Large intestine (tissue), 3 donors: ENCODE data around the gene ABHD17A. TPM values are rescaled to one million over a fixed set of nuclear protein-coding genes. Genes with fewer than 3 reads are reported as not detected.

Experiments
- DNase-seq, 2 donors: peaks; one replicate each; pipeline versions ENCODE4 v3.0.0 to v3.0.0-alpha.2; 2013
- H3K27ac ChIP-seq: one replicate; pipeline ENCODE4 v1.5.1; 2013; ENCODE audit warnings: low read length
- H3K27me3 ChIP-seq: 2 replicates; pipeline ENCODE4 v1.6.1; 2013; ENCODE audit warnings: low read length; ENCODE audit not compliant: control insufficient read depth, insufficient read depth
- H3K36me3 ChIP-seq: 2 replicates; pipeline ENCODE4 v1.6.1; 2013; ENCODE audit warnings: low read length; ENCODE audit not compliant: control insufficient read depth, insufficient read depth
- H3K4me1 ChIP-seq: one replicate; pipeline ENCODE4 v1.6.1; 2013; ENCODE audit warnings: low read length; ENCODE audit not compliant: control insufficient read depth, insufficient read depth
- H3K4me3 ChIP-seq: one replicate; pipeline ENCODE4 v1.5.1; 2013; ENCODE audit warnings: low read length
- H3K9me3 ChIP-seq: one replicate; pipeline ENCODE4 v1.6.1; 2013; ENCODE audit warnings: mild to moderate bottlenecking, low read depth, low read length, moderate library complexity; ENCODE audit not compliant: control insufficient read depth
- WGBS: methylation state at CpG from one replicate; pipeline ENCODE4 v1.1.5; 2013; ENCODE audit warnings: low lambda C conversion rate; ENCODE audit not compliant: insufficient coverage; 5-methylcytosine and 5-hydroxymethylcytosine counted together
- polyA plus RNA-seq: library from polyadenylated mRNA; unstranded; fragments of 120-200 nt; gene quantifications from one replicate; pipeline ENCODE4 v1.2.1, GENCODE V29; 2013

ABHD17A gene
- polyA plus RNA-seq, 1 donor = 46.4 TPM

DNA sequence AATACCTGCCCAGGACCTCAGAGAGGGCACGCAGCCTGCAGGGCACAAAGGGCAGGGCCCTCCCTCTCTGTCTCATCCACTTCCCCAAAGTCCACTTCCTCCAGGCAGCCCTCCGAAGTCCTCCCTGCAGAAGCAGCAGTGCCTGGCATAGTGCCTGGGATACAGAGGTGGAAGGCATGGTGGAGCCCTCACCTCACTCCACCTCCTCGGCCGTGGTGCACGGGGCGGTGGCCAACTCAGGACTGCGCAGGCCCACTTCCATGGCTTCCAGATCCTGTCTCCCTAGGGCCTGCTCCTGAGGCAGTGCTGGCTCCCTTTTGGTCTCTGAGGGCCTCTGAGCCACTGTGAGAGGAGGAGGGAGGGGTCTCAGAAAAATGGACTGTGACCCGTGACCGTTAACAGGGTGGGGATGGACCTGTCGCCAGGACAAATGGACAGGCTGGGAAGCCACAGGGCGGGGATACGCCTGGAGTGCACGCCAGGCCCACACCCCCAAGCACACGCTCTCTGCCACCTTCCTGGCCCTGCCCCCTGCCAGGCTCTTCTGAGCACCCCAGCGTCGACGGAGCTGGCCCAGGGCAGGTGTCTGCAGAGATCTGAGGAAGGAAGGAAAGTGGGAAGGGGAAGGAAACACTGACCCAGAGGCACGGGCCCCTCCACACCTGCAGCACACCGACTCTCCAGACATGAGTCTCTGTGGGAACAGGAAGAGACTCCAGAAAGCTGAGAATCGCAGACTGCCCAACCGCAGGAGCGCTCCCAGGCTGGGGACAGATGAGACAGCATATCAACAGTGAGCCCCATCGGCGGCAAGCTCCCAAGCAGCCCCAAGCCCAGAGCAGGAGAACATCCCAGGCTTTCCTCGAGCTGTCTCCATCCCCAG lies 45.4 kb downstream of the ABHD17A start:
- no peak overlapping the region for H3K4me3 ChIP-seq
- WGBS = no CpG with 5 or more reads among the region's 25 CpGs
- peaks cover 11% of the 10 kb centered on the region for H3K4me1 ChIP-seq
- H3K27me3 ChIP-seq = no peaks in the 10 kb centered on the region
- no peak overlapping the region for H3K27ac ChIP-seq
- peak in 1 of 2 donors; percentile 43 for DNase-seq
- H3K36me3 ChIP-seq = peaks cover 16% of the 10 kb centered on the region
- H3K9me3 ChIP-seq = peaks cover 4% of the 10 kb centered on the region

DNA sequence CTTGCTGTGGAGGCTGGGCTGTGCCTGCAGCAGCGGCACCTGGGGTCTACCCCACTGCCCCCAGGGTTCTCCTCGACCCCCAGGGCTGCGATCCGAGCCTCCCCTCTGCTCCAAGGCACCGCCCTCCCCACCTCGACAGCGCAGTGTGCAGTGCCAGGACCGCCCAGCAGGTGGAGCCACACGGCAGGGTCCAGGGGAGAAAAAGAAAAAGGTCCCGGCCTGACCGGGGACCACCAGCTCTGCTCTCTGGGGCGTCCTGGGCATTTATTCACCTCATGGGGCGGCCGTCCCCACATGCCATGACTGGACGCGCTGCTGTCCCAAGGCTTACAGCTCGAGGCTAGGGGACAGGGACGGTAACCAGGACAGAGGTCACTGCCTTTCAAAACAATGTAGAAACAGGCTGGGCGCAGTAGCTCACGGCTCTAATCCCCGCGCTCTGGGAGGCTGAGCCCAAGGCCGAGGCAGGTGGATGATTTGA lies 47.6 kb downstream of the ABHD17A start:
- Histone ChIP-seq H3K27me3 (no peaks in the 10 kb centered on the region), H3K4me3 (peak overlapping the region; percentile 26), H3K4me1 (peaks cover 11% of the 10 kb centered on the region), H3K27ac (peak overlapping the region; percentile 22), H3K36me3 (peaks cover 12% of the 10 kb centered on the region), H3K9me3 (peaks cover 4% of the 10 kb centered on the region)
- no CpG with 5 or more reads among the region's 23 CpGs for WGBS
- DNase-seq = peak in 1 of 2 donors; percentile 43

DNA sequence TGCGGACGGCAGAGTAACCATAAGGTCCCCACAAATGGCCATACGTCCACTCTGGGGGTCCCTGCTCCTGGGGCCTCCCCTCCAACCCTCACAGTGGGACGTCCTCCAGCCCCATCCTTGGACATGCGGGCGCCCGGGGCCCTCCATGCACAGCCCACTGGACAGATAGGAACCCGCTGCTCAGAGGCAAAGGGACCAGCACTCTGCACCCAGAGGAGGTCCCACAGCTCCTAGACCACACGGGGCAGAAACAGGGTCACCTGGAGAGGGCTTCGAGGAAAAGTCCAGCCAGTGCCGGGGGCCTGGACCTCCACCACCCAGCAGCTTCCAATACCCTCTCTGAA lies 48.1 kb downstream of the ABHD17A start:
- Histone ChIP-seq H3K27me3 (no peaks in the 10 kb centered on the region), H3K27ac (no peak overlapping the region), H3K4me3 (no peak overlapping the region), H3K4me1 (peaks cover 11% of the 10 kb centered on the region), H3K36me3 (peaks cover 13% of the 10 kb centered on the region), H3K9me3 (peaks cover 4% of the 10 kb centered on the region)
- no CpG with 5 or more reads among the region's 11 CpGs for WGBS
- no peak for DNase-seq

DNA sequence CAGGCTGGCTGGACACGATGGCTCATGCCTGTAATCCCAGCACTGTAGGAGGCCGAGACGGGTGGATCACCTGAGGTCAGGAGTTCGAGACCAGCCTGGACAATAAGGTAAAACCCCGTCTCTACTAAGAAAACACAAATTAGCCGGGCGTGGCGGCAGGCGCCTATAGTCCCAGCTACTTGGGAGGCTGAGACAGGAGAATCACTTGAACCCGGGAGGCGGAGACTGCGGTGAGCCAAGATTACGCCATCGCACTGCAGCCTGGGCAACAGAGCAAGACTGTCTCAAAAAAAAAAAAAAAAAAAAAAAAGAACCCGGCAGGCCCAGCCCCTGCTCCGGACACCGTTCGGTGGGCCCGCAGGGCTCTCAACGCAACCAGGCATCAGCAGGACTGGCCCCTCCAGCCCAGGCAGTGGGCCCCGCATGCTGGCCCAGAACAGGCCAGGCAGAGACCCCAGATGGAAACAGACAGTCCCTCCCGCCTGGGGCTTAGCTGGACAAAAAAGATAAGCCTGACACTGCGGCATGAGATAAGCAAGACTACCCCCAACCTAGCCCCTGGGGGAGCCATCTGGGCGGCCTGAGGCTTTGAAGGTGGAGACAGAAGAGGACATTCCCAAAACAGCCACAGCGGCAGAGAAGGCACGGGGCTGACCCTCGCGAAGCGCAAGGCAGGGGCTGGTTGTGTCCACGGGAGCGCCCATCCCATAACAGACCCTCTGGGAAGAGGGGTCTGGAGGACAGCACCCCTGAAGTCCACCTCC lies 48.7 kb downstream of the ABHD17A start:
- peaks cover 16% of the 10 kb centered on the region for H3K36me3 ChIP-seq
- peaks cover 11% of the 10 kb centered on the region for H3K4me1 ChIP-seq
- H3K27ac ChIP-seq = no peak overlapping the region
- no peak overlapping the region for H3K4me3 ChIP-seq
- no CpG with 5 or more reads among the region's 31 CpGs for WGBS
- H3K9me3 ChIP-seq = peaks cover 4% of the 10 kb centered on the region
- DNase-seq = no peak
- H3K27me3 ChIP-seq = no peaks in the 10 kb centered on the region

DNA sequence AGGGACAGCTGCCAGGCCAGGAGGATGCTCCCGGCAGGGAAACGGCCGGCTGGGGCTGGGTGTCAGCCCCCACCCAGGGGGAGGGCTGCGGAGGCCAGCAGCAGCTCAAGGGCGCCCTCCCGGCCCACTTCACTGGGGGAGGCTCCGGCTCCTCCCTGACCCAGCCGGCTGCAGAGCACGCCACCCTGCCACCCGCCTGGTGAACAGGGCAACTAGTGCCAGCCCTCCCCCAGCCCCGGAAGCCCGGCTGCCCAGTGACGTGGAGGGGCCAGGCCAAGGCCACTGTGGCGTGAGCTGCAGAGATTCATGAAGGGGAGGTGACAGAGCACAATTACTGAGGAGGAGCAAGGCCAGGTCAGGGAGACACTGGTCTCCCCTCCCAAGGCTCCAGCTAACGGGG lies 51.8 kb downstream of the ABHD17A start:
- no peak overlapping the region for H3K4me3 ChIP-seq
- H3K27me3 ChIP-seq = no peaks in the 10 kb centered on the region
- H3K4me1 ChIP-seq = no peaks in the 10 kb centered on the region
- peaks cover 24% of the 10 kb centered on the region for H3K36me3 ChIP-seq
- no peak for DNase-seq
- H3K27ac ChIP-seq = no peak overlapping the region
- no CpG with 5 or more reads among the region's 15 CpGs for WGBS
- H3K9me3 ChIP-seq = peaks cover 4% of the 10 kb centered on the region

DNA sequence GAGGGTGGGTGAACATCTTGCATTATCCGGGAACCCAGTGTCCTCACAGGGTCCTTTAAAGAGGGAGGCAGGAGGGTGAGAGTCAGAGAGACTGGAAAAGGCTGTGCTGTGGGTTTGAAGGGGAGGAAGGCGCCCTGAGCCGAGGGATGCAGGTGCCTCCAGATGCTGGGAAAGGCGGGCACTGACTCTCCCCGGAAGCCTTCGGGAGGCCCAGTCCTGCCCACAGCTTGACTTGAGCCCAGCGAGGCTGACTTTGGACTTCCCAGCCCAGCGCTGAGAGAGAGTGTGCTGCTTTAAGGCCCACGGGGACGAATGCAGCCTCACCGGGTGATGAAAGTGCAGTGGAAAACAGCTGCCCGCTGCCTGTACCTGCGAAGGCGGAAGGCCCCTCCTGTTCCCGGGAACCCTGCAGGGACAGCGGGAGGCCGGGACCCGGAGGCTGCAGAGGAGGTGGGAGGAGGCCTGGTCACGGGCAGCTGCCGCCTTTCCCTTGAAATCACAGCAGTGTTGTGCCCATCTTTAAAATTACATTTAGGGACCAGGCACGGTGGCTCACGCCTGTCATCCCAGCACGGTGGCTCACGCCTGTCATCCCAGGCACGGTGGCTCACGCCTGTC lies 53.1 kb downstream of the ABHD17A start:
- Histone ChIP-seq H3K36me3 (peaks cover 33% of the 10 kb centered on the region), H3K4me1 (peaks cover under 1% of the 10 kb centered on the region), H3K9me3 (peaks cover 3% of the 10 kb centered on the region), H3K27ac (no peak overlapping the region), H3K27me3 (no peaks in the 10 kb centered on the region), H3K4me3 (no peak overlapping the region)
- DNase-seq = no peak
- WGBS = no CpG with 5 or more reads among the region's 26 CpGs

DNA sequence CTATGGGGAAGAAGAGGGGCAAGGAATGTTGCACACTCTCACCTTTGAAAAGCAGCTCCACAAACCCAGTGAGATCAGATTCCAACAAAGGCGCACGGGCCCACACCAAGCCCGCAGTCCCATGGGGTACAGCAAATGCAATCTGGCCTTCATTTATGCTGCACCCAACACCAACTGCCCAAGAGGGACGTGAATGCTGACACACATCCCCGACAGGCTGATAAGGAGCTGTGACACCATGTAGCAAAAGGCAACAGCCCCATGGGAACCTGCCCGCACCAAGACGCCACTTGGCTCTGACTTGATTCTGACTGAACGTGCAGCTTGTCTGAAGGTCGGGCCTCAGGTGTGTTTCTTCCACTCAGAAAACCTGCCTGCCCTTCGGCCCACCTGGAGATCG lies 54.3 kb downstream of the ABHD17A start:
- peaks cover 10% of the 10 kb centered on the region for H3K4me1 ChIP-seq
- H3K27me3 ChIP-seq = no peaks in the 10 kb centered on the region
- DNase-seq = no peak
- peaks cover 33% of the 10 kb centered on the region for H3K36me3 ChIP-seq
- H3K4me3 ChIP-seq = no peak overlapping the region
- H3K9me3 ChIP-seq = peaks cover 2% of the 10 kb centered on the region
- no CpG with 5 or more reads among the region's 11 CpGs for WGBS
- H3K27ac ChIP-seq = no peak overlapping the region

DNA sequence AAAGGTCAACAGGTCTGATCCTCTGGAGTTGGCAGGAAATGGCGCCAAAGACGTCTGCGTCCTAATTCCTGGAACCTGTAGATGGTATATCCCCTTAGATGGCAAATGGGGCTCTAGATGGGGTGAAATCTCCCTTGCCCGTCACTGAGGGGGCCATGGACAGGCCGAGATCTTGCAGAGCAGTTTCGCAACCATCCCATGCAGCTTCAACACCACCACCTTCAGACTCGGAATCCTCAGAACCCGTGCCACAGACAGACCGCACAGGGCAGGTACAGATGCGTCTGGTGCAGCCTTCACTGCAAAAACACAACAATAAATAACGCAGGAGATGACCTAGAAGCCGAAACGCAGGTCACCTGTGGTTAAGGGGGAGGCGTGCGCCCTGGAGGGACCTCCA lies 54.7 kb downstream of the ABHD17A start:
- H3K27me3 ChIP-seq = no peaks in the 10 kb centered on the region
- H3K4me1 ChIP-seq = peaks cover 13% of the 10 kb centered on the region
- WGBS = 100% methylated on average over 2 of the region's 15 CpGs
- peaks cover 37% of the 10 kb centered on the region for H3K36me3 ChIP-seq
- no peak for DNase-seq
- H3K9me3 ChIP-seq = peaks cover 2% of the 10 kb centered on the region
- no peak overlapping the region for H3K27ac ChIP-seq
- H3K4me3 ChIP-seq = no peak overlapping the region

DNA sequence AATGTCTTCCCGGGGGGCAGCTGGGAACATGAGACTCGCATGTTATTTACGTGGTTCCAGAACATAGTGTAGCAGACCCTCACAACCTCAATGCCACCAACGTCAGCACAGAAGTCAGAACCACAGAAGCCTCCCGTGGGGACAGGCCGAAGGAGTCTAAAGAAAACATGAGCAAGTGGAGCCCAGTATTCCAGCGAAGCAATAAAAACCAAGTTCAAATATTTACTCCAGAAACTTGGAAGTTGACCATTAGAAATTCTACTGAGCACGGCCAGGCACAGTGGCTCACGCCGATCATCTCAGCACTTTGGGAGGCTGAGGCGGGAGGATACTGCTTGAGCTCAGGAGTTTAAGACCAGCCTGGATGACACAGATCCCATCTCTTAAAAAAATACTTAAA lies 55.3 kb downstream of the ABHD17A start:
- WGBS = 60% methylated on average over 2 of the region's 11 CpGs
- Histone ChIP-seq H3K27me3 (no peaks in the 10 kb centered on the region), H3K4me1 (peaks cover 13% of the 10 kb centered on the region), H3K36me3 (peaks cover 37% of the 10 kb centered on the region), H3K27ac (no peak overlapping the region), H3K4me3 (no peak overlapping the region), H3K9me3 (peaks cover 2% of the 10 kb centered on the region)
- DNase-seq = no peak
